HCT116 (cell line): Measurements from ENCODE around the gene BNC2. TPM values are rescaled to one million over a fixed set of nuclear protein-coding genes. Genes with fewer than 3 reads are reported as not detected.

Source experiments
- ATAC-seq: fragments of 200-7000 bp; cut with Tn5 transposase; 2 replicates; pipeline ENCODE4 v1.9.1; 2020; ENCODE audit warnings: mild to moderate bottlenecking, moderate library complexity
- BruUV-seq: library from RNA; stranded (reverse); fragments of 400-500 nt; replicated peaks from 2 replicates; lab custom pipeline; 2021; lab: Mats Ljungman, UMichigan
- CTCF ChIA-PET: fragments of 300-600 bp; sonication (Branson Sonifier 250); formaldehyde crosslinking; loops from one replicate; lab custom pipeline; 2021; ENCODE audit warnings: antibody characterized with exemption; lab: Charles Lee
- POLR2A ChIA-PET: fragments of 300-600, 350-600 bp; sonication (Branson Sonifier 250); formaldehyde crosslinking; loops from one replicate; lab custom pipeline; 2021; ENCODE audit warnings: antibody characterized with exemption; lab: Charles Lee
- RAD21 ChIA-PET, 2 experiments: fragments of 300-600 bp; sonication (Branson Sonifier 250); formaldehyde crosslinking; loops; one replicate each; lab custom pipeline; 2023; ENCODE audit warnings: low total read pairs in 2 of 2; ENCODE audit not compliant: uncharacterized antibody in 2 of 2, unreplicated experiment in 2 of 2, low non-redundant PET in 1 of 2; lab: Charles Lee
- DNase-seq: peaks from one replicate; pipeline ENCODE4 v3.0.0-alpha.2; 2010; ENCODE audit warnings: low read depth, low spot score
- H2AFZ ChIP-seq: fragments of 200-600 bp; shearing (Covaris generic), sonication (generic); 2 replicates; pipeline ENCODE4 v1.6.1; 2017; ENCODE audit warnings: low read depth, mixed run types, mixed read lengths, antibody characterized with exemption, low read length; ENCODE audit not compliant: poor library complexity, severe bottlenecking
- H3K27ac ChIP-seq: 2 replicates; pipeline ENCODE4 v1.5.1; 2012; ENCODE audit warnings: low read depth, low read length
- H3K27me3 ChIP-seq: fragments of 200-600 bp; sonication (generic); 2 replicates; pipeline ENCODE4 v1.6.1; 2016; ENCODE audit warnings: mixed run types, low read length, mixed read lengths; ENCODE audit not compliant: insufficient read depth
- H3K36me3 ChIP-seq, 2 experiments: fragments of 200-500 bp in 1 of 2; fragments of 200-600 bp in 1 of 2; sonication (Bioruptor generic) in 1 of 2; sonication (generic) in 1 of 2; 2 replicates each; pipeline versions ENCODE4 v1.5.1 to v1.6.1; 2014 to 2016; ENCODE audit warnings: low read length in 2 of 2, inconsistent platforms in 1 of 2, mixed read lengths in 1 of 2, mixed run types in 1 of 2; ENCODE audit not compliant: insufficient read depth in 2 of 2, control insufficient read depth in 1 of 2
- H3K4me1 ChIP-seq, 2 experiments: fragments of 200-600 bp in 1 of 2; sonication (generic) in 1 of 2; 2 replicates each; pipeline versions ENCODE4 v1.5.1 to v1.6.1; 2012 to 2017; ENCODE audit warnings: low read length in 2 of 2, inconsistent platforms in 1 of 2, mild to moderate bottlenecking in 1 of 2, mixed read lengths in 1 of 2, mixed run types in 1 of 2, moderate library complexity in 1 of 2; ENCODE audit not compliant: insufficient read depth in 2 of 2, control insufficient read depth in 1 of 2
- H3K4me2 ChIP-seq: fragments of 200-600 bp; sonication (generic); 2 replicates; pipeline ENCODE4 v1.6.1; 2017; ENCODE audit warnings: mixed run types, low read length, mixed read lengths
- H3K4me3 ChIP-seq, 2 experiments: fragments of 200-600 bp in 1 of 2; sonication (generic) in 1 of 2; replicated peaks in 1 of 2; 2 replicates each; pipeline ENCODE4 v1.5.1; 2011 to 2016; ENCODE audit warnings: low read length in 2 of 2, control low read depth in 1 of 2, low read depth in 1 of 2, mild to moderate bottlenecking in 1 of 2, mixed read lengths in 1 of 2, mixed run types in 1 of 2
- H3K79me2 ChIP-seq: fragments of 200-600 bp; sonication (generic); 2 replicates; pipeline ENCODE4 v1.6.1; 2017; ENCODE audit warnings: mild to moderate bottlenecking, mixed run types, low read length, moderate library complexity, mixed read lengths; ENCODE audit not compliant: insufficient read depth
- H3K9ac ChIP-seq: fragments of 200-600 bp; sonication (generic); 2 replicates; pipeline ENCODE4 v1.6.1; 2016; ENCODE audit warnings: low read length, mixed read lengths
- H3K9me2 ChIP-seq: fragments of 200-600 bp; sonication (generic), shearing (Covaris generic); 2 replicates; pipeline ENCODE4 v1.6.1; 2017; ENCODE audit warnings: mixed run types, mild to moderate bottlenecking, moderate library complexity; ENCODE audit not compliant: insufficient read depth
- H3K9me3 ChIP-seq, 2 experiments: fragments of 200-500 bp in 1 of 2; fragments of 200-600 bp in 1 of 2; sonication (Bioruptor generic) in 1 of 2; sonication (generic) in 1 of 2; 2 replicates each; pipeline ENCODE4 v1.6.1; 2014 to 2017; ENCODE audit warnings: low read length in 2 of 2, mixed read lengths in 2 of 2, inconsistent platforms in 1 of 2, low read depth in 1 of 2, mild to moderate bottlenecking in 1 of 2, mixed run types in 1 of 2, moderate library complexity in 1 of 2; ENCODE audit not compliant: control insufficient read depth in 1 of 2, insufficient read depth in 1 of 2
- H4K20me1 ChIP-seq: fragments of 200-600 bp; sonication (generic), shearing (Covaris generic); 2 replicates; pipeline ENCODE4 v1.6.1; 2017; ENCODE audit warnings: mixed run types, mild to moderate bottlenecking, moderate library complexity; ENCODE audit not compliant: insufficient read depth
- CEBPB ChIP-seq: IDR thresholded peaks from 2 replicates; pipeline ENCODE4 v1.6.1; 2012; ENCODE audit warnings: low read depth
- EGR1 ChIP-seq: IDR thresholded peaks from 2 replicates; pipeline ENCODE4 v1.6.1; 2012; ENCODE audit warnings: low read depth
- ELF1 ChIP-seq: IDR thresholded peaks from 2 replicates; pipeline ENCODE4 v1.6.1; 2012; ENCODE audit warnings: low read depth, borderline replicate concordance
- FOSL1 ChIP-seq: IDR thresholded peaks from 2 replicates; pipeline ENCODE4 v1.6.1; 2012; ENCODE audit warnings: low read depth
- POLR2A ChIP-seq: IDR thresholded peaks from 2 replicates; pipeline ENCODE4 v1.7.0; 2011; ENCODE audit warnings: borderline replicate concordance; ENCODE audit not compliant: insufficient read depth, insufficient read length; ENCODE audit errors: extremely low read depth
- POLR2AphosphoS5 ChIP-seq: IDR thresholded peaks from 2 replicates; pipeline ENCODE4 v1.6.1; 2011; ENCODE audit warnings: mild to moderate bottlenecking, low read depth, low read length, moderate library complexity
- RAD21 ChIP-seq: IDR thresholded peaks from 2 replicates; pipeline ENCODE4 v1.6.1; 2012; ENCODE audit warnings: low read depth, mild to moderate bottlenecking
- SRF ChIP-seq: IDR thresholded peaks from 2 replicates; pipeline ENCODE4 v1.6.1; 2012; ENCODE audit warnings: low read depth
- TCF7L2 ChIP-seq: IDR thresholded peaks from 2 replicates; pipeline ENCODE4 v1.7.0; 2011; ENCODE audit warnings: borderline replicate concordance, inconsistent platforms; ENCODE audit not compliant: insufficient read depth, insufficient read length; ENCODE audit errors: extremely low read depth
- ZNF274 ChIP-seq: fragments of 200-500 bp; sonication (Bioruptor generic); IDR thresholded peaks from 2 replicates; pipeline ENCODE4 v1.6.1; 2014; ENCODE audit warnings: mild to moderate bottlenecking, low read depth, low read length, inconsistent platforms
- intact Hi-C: fragments of 100-400 bp; cut with micrococcal nuclease; formaldehyde crosslinking; loops from 2 replicates; pipeline ENCODE4 v1.10.0; 2022
- total RNA-seq: library from RNA; stranded (reverse); gene quantifications from one replicate; pipeline ENCODE4 v1.2.1, GENCODE V29; 2021; ENCODE audit not compliant: unreplicated experiment
- TF ChIP-seq, protein P1 (sequence below): IDR thresholded peaks from 2 replicates; pipeline ENCODE4 v1.6.1; 2012
- TF ChIP-seq, protein P2 (sequence below): IDR thresholded peaks from 2 replicates; pipeline ENCODE4 v1.6.1; 2012; ENCODE audit warnings: low read depth
- TF ChIP-seq, protein P3 (sequence below): IDR thresholded peaks from 2 replicates; pipeline ENCODE4 v1.6.1; 2012
- TF ChIP-seq, protein P4 (sequence below), 3 experiments: fragments of 200-600 bp in 1 of 3; sonication (generic) in 1 of 3; IDR thresholded peaks in 2 of 3; conservative IDR thresholded peaks in 1 of 3; 2 replicates each; pipeline ENCODE4 v1.5.1; 2012 to 2017; ENCODE audit warnings: low read depth in 2 of 3, low read length in 2 of 3, antibody characterized with exemption in 1 of 3, borderline replicate concordance in 1 of 3, control low read depth in 1 of 3, mild to moderate bottlenecking in 1 of 3, mixed read lengths in 1 of 3, mixed run types in 1 of 3, moderate library complexity in 1 of 3; ENCODE audit not compliant: insufficient read depth in 1 of 3

Gene BNC2
- total RNA-seq, 1 experiment from 2014 or later = 0.37 TPM

DNA sequence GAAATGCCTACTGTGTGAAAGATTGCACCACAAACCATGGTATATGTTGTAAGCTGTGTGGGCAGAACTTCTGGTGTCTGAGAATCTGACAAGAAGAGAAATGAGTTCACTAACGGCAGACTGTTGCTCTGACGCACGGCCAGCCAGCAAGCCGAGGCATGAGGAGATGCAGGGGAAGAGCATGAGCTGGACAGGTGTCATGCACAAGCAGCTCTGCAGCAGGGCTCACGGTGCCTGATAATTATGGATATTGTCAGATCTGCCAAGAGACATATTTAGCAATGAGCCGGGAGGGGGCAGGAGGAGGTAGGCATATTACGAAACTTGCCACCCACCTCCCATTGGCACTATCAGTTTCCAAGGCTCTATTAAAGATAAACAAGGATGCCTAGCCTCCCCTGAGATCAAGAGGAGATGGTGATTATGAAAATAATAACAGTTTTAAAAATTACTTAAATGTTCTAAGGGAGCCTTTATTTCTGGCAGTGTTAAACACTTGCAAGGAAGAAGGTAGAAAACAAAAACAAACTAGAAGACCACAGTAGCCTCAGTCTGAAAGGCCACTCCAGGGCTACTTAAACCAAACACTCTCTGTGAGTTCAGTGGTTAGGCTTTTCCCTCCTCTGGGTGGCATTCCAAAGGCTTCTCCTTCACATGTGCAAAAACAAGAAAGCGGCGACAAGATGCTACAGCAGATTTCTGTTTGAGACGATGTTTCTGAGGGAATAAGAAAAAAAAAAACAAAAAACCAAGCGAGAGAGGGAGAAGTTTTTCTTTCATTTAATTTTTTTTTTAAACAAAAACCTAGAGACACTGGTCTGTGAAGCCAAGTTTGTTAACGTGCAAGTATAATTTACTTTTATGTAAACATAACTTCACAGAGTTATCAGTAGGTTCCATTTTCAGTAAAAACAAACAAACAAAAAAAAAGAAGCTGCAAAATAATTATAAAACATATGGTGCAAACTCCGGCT, 339.5 kb downstream of the BNC2 start:
- Histone ChIP-seq H3K79me2 (no peaks in the 10 kb centered on the region), H3K9me2 (no peaks in the 10 kb centered on the region), H3K9me3 (no peaks in the 10 kb centered on the region), H4K20me1 (no peaks in the 10 kb centered on the region), H3K4me3 (no peak overlapping the region), H3K9ac (no peak overlapping the region), H3K27me3 (peaks cover 15% of the 10 kb centered on the region; the same call in 1 of the 2 replicates), H3K36me3 (no peaks in the 10 kb centered on the region), H3K4me1 (no peaks in the 10 kb centered on the region), H3K27ac (no peak overlapping the region), H3K4me2 (no peak overlapping the region), H2AFZ (no peak overlapping the region)
- ChIA-PET CTCF (no interaction called here), POLR2A (no interaction called here), RAD21 (no interaction called here)
- no peak for DNase-seq
- intact Hi-C loops = no loop called here
- BruUV-seq = no TSS peak
- ATAC-seq = no peak
- no peak for TF ChIP-seq EGR1
- no peak for TF ChIP-seq ZNF274
- TF ChIP-seq ELF1 = no peak
- TF ChIP-seq POLR2A = no peak
- TF ChIP-seq TCF7L2 = no peak
- TF ChIP-seq, protein P1, sequence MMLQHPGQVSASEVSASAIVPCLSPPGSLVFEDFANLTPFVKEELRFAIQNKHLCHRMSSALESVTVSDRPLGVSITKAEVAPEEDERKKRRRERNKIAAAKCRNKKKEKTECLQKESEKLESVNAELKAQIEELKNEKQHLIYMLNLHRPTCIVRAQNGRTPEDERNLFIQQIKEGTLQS = no peak
- no peak for TF ChIP-seq SRF
- no peak for TF ChIP-seq CEBPB
- no peak for TF ChIP-seq POLR2AphosphoS5
- TF ChIP-seq, protein P2, sequence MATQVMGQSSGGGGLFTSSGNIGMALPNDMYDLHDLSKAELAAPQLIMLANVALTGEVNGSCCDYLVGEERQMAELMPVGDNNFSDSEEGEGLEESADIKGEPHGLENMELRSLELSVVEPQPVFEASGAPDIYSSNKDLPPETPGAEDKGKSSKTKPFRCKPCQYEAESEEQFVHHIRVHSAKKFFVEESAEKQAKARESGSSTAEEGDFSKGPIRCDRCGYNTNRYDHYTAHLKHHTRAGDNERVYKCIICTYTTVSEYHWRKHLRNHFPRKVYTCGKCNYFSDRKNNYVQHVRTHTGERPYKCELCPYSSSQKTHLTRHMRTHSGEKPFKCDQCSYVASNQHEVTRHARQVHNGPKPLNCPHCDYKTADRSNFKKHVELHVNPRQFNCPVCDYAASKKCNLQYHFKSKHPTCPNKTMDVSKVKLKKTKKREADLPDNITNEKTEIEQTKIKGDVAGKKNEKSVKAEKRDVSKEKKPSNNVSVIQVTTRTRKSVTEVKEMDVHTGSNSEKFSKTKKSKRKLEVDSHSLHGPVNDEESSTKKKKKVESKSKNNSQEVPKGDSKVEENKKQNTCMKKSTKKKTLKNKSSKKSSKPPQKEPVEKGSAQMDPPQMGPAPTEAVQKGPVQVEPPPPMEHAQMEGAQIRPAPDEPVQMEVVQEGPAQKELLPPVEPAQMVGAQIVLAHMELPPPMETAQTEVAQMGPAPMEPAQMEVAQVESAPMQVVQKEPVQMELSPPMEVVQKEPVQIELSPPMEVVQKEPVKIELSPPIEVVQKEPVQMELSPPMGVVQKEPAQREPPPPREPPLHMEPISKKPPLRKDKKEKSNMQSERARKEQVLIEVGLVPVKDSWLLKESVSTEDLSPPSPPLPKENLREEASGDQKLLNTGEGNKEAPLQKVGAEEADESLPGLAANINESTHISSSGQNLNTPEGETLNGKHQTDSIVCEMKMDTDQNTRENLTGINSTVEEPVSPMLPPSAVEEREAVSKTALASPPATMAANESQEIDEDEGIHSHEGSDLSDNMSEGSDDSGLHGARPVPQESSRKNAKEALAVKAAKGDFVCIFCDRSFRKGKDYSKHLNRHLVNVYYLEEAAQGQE = no peak
- TF ChIP-seq, protein P3, sequence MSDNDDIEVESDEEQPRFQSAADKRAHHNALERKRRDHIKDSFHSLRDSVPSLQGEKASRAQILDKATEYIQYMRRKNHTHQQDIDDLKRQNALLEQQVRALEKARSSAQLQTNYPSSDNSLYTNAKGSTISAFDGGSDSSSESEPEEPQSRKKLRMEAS = no peak
- no peak for TF ChIP-seq FOSL1
- TF ChIP-seq RAD21 = no peak
- TF ChIP-seq, protein P4, sequence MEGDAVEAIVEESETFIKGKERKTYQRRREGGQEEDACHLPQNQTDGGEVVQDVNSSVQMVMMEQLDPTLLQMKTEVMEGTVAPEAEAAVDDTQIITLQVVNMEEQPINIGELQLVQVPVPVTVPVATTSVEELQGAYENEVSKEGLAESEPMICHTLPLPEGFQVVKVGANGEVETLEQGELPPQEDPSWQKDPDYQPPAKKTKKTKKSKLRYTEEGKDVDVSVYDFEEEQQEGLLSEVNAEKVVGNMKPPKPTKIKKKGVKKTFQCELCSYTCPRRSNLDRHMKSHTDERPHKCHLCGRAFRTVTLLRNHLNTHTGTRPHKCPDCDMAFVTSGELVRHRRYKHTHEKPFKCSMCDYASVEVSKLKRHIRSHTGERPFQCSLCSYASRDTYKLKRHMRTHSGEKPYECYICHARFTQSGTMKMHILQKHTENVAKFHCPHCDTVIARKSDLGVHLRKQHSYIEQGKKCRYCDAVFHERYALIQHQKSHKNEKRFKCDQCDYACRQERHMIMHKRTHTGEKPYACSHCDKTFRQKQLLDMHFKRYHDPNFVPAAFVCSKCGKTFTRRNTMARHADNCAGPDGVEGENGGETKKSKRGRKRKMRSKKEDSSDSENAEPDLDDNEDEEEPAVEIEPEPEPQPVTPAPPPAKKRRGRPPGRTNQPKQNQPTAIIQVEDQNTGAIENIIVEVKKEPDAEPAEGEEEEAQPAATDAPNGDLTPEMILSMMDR (IDR thresholded peaks at IDR 0.05 in 2 of 3, conservative IDR thresholded peaks at IDR 0.05 in 1 of 3; ENCODE audit: borderline replicate concordance in 1 of 3, insufficient read depth in 1 of 3, low read depth in 2 of 3, low read length in 2 of 3) = no peak
